Measurements from ENCODE around the gene CCDC102A. TPM values are rescaled to one million over a fixed set of nuclear protein-coding genes. Genes with fewer than 3 reads are reported as not detected.

CCDC102A gene
- total RNA-seq, 6 donors from 2014 or later = 8.2 to 41.9 (median 16.5) TPM

GRCh38 chr16:57476546-57477410 lies 59.6 kb downstream of the CCDC102A start:
- no peak for ATAC-seq (ENCODE audit: low FRiP score in 2 of 2)
- Histone ChIP-seq H3K4me1 (peaks cover 38 to 66% (median 57%) of the 10 kb centered on the region in 4 donors), H3K27ac (peak overlapping the region in 3 of 4 donors; percentile 32 to 58 (median 46)), H3K36me3 (peaks cover 8 to 35% (median 26%) of the 10 kb centered on the region in 4 donors), H3K4me3 (no peak overlapping the region), H3K27me3 (no peaks in the 10 kb centered on the region), H3K9me3 (no peaks in the 10 kb centered on the region)
- TF ChIP-seq POLR2AphosphoS5 (IDR thresholded peaks at IDR 0.05) (no peak), POLR2A (IDR thresholded peaks at IDR 0.05) (no peak), EP300 (IDR thresholded peaks at IDR 0.05) (no peak)
- TF ChIP-seq, protein P1, sequence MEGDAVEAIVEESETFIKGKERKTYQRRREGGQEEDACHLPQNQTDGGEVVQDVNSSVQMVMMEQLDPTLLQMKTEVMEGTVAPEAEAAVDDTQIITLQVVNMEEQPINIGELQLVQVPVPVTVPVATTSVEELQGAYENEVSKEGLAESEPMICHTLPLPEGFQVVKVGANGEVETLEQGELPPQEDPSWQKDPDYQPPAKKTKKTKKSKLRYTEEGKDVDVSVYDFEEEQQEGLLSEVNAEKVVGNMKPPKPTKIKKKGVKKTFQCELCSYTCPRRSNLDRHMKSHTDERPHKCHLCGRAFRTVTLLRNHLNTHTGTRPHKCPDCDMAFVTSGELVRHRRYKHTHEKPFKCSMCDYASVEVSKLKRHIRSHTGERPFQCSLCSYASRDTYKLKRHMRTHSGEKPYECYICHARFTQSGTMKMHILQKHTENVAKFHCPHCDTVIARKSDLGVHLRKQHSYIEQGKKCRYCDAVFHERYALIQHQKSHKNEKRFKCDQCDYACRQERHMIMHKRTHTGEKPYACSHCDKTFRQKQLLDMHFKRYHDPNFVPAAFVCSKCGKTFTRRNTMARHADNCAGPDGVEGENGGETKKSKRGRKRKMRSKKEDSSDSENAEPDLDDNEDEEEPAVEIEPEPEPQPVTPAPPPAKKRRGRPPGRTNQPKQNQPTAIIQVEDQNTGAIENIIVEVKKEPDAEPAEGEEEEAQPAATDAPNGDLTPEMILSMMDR (IDR thresholded peaks at IDR 0.05) = no peak
- WGBS, 2 donors = 80 to 89% methylated on average over 5 to 6 of the region's 6 CpGs
- DNase-seq = no peak

- ATAC-seq (ENCODE audit: low FRiP score in 2 of 2) (peak; percentile 37 to 63), DNase-seq (peak; percentile 59 to 86)
- H3K4me1 ChIP-seq = peaks cover 44 to 74% (median 63%) of the 10 kb centered on the region in 4 donors
- H3K36me3 ChIP-seq = peaks cover 8 to 45% (median 33%) of the 10 kb centered on the region in 4 donors
- TF ChIP-seq POLR2A (IDR thresholded peaks at IDR 0.05) = no peak
- TF ChIP-seq EP300 (IDR thresholded peaks at IDR 0.05) = no peak
- TF ChIP-seq, protein P1 (IDR thresholded peaks at IDR 0.05) = peak; percentile 43 to 78 (median 71)
- TF ChIP-seq POLR2AphosphoS5 (IDR thresholded peaks at IDR 0.05) = no peak
- 2 to 8% methylated on average over 6 to 12 of the region's 12 CpGs for WGBS, 2 donors
- H3K27me3 ChIP-seq = no peaks in the 10 kb centered on the region
- no peak overlapping the region for H3K4me3 ChIP-seq
- H3K27ac ChIP-seq = peak overlapping the region in 3 of 4 donors; percentile 29 to 58 (median 46)
- H3K9me3 ChIP-seq = no peaks in the 10 kb centered on the region
Measured at GRCh38 chr16:57475711-57476339, 60.5 kb downstream of the CCDC102A start.

DNA sequence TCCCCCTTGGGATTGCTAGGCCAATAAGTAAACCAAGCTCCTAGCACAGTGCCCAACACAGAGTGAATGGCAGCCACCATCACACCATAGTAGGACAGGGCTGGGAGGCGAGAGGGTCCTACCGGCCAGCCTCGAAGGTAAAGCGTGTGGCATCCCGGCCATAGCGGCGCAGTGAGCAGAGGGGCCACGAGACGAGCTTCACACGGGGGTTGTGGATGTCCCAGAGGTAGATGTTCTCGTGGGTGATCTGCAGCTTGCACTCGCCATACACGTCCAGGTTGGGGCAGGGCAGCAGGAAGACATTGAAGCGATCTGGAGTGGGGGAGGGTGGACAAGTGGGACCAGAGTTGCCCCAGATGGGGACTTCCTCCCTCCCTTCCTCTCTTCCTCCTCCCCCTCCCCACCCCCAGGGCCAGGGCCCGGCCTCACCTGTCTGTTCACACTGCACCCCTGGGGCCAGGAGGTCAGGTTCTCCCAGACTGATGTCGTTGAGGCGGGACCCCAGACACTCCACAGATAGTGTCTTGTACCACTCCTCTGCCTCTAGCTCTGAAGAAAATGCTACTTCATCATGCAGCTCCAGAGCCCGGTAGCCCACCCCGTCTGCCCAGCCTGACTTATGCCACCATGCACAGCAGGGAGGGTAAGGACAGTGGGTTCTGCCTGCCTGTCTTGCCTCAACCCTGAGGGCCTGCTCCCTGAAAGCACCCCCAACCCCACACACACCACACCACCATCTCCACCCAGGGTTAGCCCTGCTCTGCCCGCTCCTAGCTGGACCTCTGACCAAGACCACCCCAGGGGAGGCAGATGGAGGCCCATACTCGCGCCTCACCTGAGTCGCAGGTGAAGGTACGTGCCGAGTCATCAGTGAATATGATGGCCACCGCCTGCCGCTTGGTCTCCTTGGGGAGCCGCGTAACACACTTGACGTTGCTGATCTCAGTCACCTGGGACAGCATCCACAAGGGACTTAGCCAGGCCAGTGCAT lies 61.4 kb downstream of the CCDC102A start:
- no peak overlapping the region for H3K4me3 ChIP-seq
- DNase-seq (peak in 1 of 2 donors; percentile 34), ATAC-seq (ENCODE audit: low FRiP score in 2 of 2) (no peak)
- WGBS, 2 donors = 82 to 84% methylated on average over 26 to 30 of the region's 30 CpGs
- TF ChIP-seq, protein P1 (IDR thresholded peaks at IDR 0.05) = no peak
- TF ChIP-seq EP300 (IDR thresholded peaks at IDR 0.05) = no peak
- H3K9me3 ChIP-seq = no peaks in the 10 kb centered on the region
- H3K27me3 ChIP-seq = no peaks in the 10 kb centered on the region
- no peak overlapping the region for H3K27ac ChIP-seq
- H3K36me3 ChIP-seq = peaks cover 10 to 53% (median 39%) of the 10 kb centered on the region in 4 donors
- peaks cover 45 to 74% (median 63%) of the 10 kb centered on the region in 4 donors for H3K4me1 ChIP-seq

DNA sequence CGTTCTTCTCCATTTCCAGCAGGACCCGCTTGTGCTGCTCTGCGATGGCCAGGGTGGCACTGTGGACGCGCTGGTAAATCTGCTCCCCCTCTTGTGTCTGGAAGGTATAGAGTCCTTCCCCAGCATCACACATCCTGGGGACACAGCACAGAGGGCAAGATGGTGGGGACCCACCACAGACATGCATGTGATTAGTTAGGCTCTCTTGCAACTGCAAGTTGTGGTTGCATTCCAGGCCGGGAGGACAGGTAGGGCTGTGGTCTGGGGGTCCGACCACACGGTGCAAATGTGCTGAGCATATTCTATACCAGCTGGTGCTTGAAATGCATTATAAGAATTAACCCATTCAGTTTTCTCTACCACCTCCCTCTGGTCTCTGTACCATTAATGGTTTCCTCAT lies 62.5 kb downstream of the CCDC102A start:
- Histone ChIP-seq H3K36me3 (peaks cover 19 to 64% (median 49%) of the 10 kb centered on the region in 4 donors), H3K27ac (no peak overlapping the region), H3K9me3 (no peaks in the 10 kb centered on the region), H3K4me3 (no peak overlapping the region), H3K27me3 (no peaks in the 10 kb centered on the region), H3K4me1 (peaks cover 41 to 71% (median 60%) of the 10 kb centered on the region in 4 donors)
- ATAC-seq (ENCODE audit: low FRiP score in 2 of 2) (no peak), DNase-seq (no peak)
- TF ChIP-seq EP300 (IDR thresholded peaks at IDR 0.05) (no peak), POLR2AphosphoS5 (IDR thresholded peaks at IDR 0.05) (no peak), POLR2A (IDR thresholded peaks at IDR 0.05) (no peak)
- TF ChIP-seq, protein P1 (IDR thresholded peaks at IDR 0.05) = no peak
- WGBS, 2 donors = 79 to 91% methylated on average over 8 of the region's 8 CpGs

Data from upper lobe of left lung (tissue), 6 donors.